ENCODE measurements around the gene PRM2.

The PRM2 gene

DNA sequence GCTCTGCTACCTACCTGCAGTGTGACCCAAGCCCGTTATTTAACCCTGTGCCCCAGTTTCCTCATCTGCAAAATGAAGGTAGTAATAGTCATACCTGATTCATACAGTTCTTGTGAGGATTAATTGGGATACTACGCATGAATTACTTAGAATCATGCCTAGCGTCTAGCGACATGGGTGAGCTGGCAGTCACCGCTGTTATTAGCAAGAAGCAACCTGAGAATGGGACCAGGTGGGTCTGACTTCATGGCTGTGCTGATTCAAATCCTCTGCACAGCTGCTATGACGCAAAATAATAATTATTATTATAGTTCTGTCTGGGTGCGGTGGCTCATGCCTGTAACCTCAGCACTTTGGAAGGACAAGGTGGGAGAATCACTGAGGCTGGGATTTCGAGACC is 28.1 kb downstream of the PRM2 start:
- no peak for DNase-seq (ENCODE audit: low spot score)

GRCh38 chr16:11245988-11246387 is 30.3 kb downstream of the PRM2 start:
- peak; percentile 71 for DNase-seq (ENCODE audit: low spot score)

DNA sequence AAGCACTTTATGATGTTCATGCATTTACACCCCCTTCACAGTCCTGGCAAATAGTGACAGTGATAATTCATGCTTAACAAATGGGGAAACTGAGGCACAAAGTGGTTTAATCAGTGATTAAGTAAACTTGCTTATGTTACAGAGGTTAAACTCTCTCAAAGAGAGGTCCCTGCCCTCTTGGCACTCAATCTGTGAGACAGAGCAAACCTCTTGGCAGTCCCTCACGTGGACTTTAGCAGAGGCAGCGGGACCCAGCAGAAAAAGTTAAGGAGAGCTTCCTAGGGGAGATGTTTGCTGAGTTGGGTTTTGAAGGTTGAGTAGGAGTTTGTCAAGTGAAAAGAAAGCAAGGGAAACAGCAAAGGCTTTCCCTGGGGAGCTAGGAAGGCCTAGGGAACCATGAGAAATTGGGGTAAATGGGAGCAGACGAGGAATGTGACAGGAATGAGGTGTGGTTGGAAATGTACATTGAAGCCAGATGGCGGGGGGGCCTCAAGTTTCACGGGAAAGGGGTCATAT is 31.0 kb downstream of the PRM2 start:
- DNase-seq (ENCODE audit: low spot score), result no peak

DNA sequence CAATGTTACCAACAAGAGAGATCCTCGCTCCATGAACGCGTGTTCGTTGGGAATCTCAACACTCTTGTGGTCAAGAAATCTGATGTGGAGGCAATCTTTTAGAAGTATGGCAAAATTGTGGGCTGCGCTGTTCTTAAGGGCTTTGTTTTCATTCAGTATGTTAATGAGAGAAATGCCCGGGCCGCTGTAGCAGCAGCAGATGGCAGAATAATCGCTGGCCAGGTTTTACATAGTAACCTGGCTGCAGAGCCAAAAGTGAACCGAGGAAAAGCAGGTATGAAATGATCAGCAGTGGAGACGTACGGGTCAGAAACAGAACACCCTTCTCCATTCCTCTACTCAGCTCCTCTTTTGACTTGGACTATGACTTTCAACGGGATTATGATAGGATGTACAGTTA is 33.6 kb downstream of the PRM2 start:
- DNase-seq (ENCODE audit: low spot score), result no peak

DNA sequence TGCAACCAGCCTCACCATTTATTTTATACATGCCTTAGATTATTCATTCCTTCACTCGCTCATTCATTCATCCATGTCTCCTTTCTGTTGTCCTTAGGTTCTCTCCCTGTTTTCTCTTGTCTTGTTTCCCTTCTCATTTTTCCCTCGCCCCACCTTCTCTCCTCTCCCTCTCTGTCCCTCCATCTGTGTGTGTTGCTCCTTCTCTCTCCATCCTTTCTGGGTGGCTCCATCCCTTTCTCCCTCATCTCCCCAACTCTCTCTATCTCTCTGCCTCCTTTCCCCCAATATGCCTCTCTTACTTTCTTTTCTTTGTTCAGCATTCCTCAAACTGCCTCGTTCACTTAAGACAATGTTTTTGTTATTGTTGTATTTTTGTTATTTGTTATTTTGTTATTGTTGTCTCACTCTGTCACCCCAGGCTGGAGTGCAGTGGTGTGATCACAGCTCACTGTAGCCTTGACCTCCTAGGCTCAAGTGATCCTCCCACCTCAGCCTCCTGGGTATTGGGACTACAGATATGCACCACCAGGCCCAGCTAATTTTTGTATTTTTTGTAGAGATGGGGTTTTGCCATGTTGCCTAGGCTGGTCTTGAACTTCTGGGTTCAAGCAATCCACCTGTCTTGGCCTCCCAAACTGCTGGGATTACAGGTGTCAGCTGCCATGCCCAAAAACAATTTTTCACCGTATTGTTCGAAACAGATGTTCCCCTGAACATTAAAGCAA is 34.6 kb downstream of the PRM2 start:
- DNase-seq (ENCODE audit: low spot score), result no peak

DNA sequence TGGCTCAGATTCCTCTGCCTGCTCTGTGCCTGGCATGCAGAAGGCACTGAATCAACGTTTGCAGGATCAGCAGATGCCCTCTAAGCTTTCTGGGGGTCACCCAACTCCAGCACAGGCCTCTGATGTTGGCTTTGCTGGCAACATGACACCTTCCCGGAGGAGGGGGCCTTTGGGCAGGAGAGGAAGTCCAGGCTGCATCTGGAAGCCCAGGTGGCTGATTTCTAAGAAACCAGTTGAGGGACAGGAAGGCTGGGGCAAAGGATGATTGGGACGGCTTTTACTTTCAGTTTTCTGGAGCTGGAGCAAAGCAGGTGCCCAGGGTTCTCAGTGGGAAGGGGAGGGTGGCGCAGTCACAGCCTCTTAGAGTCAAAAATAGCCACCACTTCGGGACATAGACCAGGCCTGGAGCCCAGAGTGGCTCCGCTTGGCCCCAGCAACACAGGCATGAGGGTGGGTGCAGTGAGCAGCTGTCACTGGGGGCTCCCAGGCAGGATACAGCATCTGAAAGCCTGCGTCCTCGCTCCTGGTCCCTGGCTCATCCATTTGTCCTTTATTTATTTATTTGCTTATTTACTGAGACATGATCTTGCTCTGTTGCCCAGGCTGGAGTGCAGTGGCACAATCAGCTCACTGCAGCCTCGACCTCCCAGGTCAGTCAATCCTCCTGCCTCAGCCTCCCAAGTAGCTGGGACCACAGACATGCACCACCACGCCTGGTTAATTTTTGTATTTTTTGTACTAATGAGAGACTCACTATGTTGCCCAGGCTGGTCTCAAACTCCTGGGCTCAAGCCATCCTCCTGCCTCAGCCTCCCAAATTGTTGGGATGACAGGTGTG is 35.4 kb downstream of the PRM2 start:
- DNase-seq (ENCODE audit: low spot score), result no peak

DNA sequence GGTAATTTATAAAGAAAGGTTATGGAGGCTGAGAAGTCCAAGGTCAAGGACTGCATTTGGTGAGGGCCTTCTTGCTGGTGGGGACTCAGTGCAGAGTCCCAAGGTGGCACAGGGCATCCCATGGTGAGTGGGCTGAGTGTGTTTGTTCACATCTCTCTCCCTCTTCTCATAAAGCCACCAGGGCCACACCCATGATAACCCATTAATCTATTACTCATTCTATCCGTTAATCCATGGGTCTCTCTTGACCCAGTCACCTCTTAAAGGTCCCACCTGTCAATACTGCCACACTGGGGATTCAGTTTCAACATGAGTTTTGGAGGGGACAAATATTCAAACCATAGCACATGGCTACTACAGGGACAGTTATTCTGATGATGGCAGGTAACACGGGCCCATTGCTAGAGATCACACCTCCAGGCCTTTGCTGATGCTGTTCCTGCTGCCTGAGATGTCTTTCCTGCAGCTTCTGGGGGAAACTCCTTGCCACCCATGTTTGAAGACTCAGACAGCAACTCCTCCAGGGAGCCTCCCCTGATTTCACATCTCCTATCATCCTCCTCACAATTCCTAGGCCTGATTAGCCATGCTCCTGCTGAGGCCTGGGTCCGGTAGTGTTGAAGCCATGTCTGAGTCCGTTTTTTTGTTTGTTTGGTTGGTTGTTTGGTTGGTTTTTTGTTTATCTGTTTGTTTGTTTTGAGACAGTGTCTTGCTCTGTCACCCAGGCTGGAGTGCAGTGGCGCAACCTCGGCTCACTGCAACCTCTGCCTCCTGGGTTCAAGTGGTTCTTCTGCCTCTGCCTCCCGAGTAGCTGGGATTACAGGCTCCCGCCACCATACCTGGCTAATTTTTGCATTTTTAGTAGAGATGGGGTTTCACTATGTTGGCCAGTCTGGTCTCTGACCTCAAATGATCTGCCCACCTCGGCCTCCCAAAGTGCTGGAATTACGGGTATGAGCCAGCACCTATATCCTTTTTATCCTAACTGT is 36.3 kb downstream of the PRM2 start:
- DNase-seq (ENCODE audit: low spot score), result no peak

DNA sequence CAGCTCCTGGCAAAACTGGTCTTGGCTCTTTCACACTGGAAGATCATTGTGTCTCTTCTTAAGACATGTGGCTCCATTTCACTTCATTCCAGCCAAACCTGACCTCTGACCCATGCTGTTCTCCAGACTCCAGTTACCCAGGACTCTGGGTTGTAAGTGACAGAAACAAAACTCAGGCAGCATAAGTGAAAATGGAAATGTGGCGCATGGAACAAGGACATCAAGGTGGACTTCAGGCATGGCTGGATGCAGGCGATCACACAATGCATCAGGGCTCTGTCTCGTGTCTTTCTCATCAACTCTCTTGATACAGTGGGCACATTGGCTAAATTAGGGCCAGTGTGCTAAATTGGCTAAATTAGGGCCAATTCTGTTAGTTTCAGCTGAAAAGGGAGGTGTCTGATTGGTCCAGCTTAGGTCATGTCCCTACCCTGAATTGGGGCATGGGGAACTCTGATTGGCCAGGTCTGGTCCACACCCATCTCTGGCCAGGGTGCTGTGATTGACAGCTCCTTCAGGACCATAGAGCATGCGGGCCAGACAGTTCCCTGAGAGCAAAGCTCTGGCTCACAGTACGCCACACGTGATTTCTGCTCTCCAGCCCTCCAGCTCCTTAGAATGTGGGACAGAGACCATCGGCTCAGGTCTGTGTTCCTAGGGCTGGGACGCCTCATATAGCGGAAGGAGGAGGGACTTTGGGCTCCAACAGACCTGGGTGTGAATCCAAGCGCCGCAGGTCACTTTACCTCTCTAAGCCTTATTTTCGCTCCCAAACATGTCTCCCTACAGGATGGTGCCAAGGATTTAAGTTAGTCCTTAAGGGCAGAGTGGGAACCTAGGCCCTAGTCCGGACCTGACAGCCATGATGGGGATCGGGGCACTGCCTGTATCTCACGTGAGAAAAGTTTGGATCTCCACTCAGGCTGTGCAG is 37.7 kb downstream of the PRM2 start:
- no peak for DNase-seq (ENCODE audit: low spot score)

GRCh38 chr16:11236461-11237254 is 39.6 kb downstream of the PRM2 start:
- DNase-seq (ENCODE audit: low spot score), result no peak

- no peak for DNase-seq (ENCODE audit: low spot score)
Observed at GRCh38 chr16:11235703-11235991, 40.6 kb downstream of the PRM2 start.

DNA sequence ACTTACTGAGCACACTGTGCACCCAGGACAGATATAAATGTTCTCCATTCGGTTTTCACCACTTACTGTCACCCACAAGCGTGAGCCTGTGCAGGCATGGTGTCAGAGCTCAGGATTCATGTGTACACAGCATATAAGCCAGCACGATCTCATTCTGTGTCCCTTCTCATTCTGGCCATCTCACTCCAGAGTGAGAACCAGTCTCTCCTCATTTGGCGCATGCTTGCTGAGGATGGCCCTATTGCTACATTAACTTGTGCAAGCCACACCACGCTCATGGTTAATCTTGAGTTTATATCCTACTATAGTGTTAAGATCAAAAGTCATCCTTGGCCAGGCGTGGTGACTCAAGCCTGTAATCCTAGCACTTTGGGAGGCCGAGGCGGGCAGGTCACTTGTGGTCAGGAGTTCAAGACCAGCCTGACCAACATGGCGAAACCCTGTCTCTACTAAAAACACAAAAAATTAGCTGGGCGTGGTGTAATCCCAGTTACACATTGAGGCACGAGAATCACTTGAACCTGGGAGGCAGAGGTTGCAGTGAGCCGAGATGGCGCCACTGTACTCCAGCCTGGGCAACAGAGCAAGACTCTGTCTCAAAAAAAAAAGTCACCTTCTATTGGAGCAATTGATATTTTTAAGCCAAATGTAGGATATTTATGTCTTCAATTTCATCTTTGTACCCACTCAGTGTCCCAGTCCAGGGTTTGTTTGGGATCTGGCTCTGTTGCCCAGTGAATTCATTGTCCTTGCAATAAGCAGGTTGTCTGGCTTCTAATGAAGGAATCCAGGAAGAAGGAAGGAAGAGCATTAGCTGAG is 41.2 kb downstream of the PRM2 start:
- DNase-seq (ENCODE audit: low spot score), result no peak

DNA sequence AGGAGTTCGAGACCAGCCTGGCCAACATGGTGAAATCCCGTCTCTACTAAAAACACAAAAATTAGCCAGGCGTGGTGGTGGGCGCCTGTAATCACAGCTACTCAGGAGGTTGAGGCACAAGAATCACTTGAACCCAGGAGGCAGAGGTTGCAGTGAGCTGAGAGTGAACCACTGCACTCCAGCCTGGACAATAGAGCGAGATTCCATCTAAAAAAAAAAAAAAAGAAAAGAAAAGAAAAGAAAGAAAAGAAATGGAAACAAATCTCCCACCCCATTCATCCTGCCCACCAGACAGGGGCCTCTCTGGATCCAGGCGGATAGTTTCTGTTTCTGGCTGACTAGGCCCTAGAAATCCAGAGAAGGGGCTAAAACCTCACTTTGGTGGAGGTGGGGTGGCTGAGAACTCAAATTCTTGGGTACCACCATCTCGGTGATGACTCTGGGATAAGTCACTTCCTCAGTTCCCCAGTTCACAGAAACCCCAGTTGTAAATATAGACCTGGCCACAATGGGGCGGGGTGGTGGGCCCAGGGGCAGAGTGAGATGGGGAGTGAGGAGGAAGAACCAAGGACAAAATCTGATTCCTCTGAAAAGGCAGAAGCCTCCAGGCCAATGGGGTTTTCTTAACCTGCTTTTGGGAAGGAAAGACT is 42.4 kb downstream of the PRM2 start:
- DNase-seq (ENCODE audit: low spot score), result peak; percentile 87

- DNase-seq (ENCODE audit: low spot score), result peak; percentile 97
Observed at GRCh38 chr16:11232852-11233726, 43.2 kb downstream of the PRM2 start.

- no peak for DNase-seq (ENCODE audit: low spot score)
Observed at GRCh38 chr16:11232302-11232851, 43.9 kb downstream of the PRM2 start.

- no peak for DNase-seq (ENCODE audit: low spot score)
Observed at GRCh38 chr16:11231367-11231970, 44.8 kb downstream of the PRM2 start.

DNA sequence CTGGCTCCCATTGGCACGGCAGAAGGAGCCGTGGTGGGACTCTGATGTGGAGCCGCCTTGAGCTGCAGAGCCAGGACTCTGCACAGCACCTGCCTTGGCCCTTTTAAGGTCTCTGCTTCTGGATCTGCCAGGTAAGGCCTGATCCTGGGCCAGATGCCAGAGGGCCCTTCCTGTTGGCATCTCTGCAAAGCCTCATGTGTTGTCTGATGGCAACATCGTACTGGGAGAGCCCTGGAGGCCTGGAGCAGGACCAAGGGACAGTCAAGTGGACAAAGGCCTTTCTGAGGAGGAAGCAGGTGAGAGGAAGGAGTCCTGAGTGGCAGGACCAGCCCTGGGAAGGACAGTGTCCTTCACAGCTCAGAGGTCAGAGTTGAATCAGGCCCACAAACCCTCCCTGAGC is 46.4 kb downstream of the PRM2 start:
- no peak for DNase-seq (ENCODE audit: low spot score)

DNA sequence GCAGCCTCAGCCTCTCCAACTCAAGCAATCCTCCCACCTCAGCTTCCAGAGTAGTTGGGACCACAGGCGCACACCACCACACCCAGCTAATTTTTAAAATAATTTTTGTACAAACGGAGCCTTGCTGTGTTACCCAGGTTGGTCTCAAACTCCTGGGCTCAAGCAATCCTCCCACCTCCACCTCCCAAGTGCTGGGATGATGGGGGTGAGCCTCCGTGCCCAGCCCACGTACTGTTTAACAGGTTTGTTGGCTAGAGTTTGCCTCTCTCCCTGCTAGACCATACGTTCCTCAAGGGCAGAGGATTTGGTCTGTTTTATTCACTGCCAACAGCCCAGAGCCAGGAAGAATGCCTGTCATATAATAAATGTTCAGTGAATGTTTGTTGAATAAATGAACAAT is 46.8 kb downstream of the PRM2 start:
- no peak for DNase-seq (ENCODE audit: low spot score)
